GM21576 (cell line): ENCODE results near the gene ASB4.
"Not testable (repeated sequence)": the region's sequence is repeated elsewhere in the genome, so short reads cannot be mapped to it uniquely, and the experiment has no call there.

Experiments used
- ATAC-seq: cut with Tn5 transposase; IDR thresholded peaks from one replicate; pipeline ENCODE4 v1.9.1; 2021; ENCODE audit warnings: mild to moderate bottlenecking, moderate library complexity; ENCODE audit not compliant: unreplicated experiment

The ASB4 gene

DNA sequence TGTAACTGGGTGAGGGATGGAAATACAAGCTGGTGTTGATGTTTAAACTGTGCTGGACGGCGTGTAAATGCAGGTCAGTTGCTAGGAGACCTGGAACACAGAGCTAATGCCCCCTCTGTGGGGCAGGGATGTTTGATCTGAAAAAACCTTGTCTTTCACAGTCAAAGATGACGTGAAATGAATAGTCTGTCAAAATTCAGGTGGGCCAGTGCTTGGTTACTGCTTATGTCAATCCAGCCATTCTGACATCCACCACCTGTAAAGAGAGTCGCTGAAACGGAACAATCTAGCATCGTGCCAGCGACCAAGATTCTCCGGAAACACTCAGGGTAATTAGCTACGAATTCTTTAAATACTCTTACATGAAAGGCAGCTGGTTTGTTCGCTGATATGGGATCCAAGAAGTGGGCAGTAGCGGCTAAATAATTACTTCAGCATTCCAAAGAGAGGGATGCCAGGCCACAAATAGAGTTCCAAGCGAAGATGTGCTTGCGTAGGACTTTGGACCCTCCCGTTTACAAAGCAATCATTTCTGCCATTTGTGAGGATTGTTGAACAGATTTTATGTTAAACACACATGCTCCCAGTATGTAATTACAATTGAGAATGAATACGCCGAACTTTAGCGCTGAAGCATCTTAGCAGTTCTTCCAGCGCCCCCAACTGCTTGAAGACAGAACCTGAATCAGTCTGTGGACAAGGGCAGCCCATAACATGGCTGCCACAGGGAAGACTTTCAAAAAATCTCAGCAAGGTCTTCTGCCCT is 7.3 kb upstream of the ASB4 start:
- ATAC-seq = no peak

DNA sequence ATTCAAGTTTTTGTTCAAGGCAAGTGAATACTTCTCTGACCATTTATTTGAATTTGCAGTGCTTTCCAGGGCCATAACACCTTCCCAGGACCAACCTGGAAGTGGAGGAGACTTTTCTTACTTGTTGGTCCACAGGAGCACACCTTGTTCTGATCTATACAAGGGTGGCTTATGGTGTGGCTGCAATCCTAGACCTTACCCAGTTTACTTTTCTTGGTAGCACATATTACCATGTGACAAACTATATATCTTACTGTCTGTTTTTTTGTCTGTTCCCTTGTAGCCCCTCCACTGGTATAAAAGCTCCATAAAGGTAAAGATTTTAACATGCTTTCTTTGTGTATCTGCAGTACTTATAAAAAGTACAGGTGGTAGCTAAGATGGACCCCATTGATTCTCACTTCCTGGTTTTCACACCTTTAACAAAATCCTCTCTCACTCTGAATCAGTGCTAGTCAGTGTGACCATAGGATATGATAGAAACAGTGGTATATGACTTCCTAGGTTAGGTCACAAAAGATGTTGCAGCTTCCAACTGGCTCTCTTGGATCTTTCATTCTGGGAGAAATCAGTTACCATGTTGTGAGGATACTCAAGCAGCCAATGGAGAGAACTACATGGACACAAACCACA is 5.6 kb upstream of the ASB4 start:
- ATAC-seq = peak; percentile 60

DNA sequence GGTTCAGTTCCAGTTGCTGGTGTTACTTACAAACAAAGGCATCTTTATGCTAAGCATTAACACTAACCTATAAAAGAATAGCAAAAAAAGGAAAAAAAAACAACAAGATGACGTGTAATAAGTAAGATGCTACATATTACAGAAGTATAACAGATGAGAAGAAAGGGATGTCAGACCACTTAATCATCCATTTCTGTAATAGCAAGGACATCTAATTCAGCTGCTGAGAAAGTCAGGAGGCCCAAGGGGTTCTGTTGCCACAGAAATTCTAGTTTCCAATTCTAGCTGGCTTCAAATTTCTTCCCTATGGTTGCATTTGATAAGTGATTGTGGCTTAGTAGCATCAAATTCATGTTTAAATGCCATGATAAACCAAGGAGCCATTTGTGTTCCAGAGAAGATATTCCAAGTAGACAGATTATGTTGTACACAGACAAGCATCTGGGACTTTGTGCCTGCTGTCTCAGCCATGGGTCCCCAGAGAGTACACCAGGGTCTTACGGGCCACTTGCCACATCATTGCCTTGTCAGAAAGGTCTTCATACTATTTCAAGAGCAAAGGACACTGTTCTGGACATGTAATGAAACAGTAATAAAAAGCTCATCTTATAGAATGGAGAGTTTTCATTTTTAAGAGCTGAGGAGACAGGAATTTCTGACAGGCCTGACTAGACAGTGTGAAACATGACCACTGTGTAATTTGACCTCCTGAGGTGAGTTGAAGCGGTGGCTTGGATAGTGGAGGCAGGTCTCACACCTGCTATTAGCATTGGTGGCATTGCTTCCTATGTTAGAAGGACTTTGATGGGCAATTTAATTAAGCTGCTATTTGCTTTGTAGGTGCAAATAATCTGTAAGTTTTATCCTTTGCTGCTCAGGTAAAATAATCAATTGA is 4.2 kb upstream of the ASB4 start:
- no peak for ATAC-seq

DNA sequence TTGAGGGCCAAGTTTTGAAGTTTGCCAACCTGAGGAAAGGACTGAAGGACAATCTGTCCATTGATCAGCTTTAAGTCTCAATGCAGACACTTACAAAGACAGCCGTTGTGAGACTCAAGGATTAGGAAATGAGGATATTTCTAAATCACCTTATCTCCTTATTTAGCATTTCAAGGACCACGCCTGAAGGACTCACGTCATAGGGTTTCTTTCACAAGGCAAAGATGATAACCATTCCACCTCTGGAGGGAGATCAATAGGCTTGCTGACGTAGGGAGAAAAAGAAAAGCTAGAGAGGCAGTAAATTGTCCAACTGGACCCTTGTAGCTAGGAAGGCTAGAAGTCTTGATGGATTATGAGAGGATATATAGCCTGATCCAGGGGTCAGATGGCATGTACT is 3.3 kb upstream of the ASB4 start:
- no peak for ATAC-seq

- no peak for ATAC-seq
Observed at GRCh38 chr7:95490231-95490762, 4.6 kb downstream of the ASB4 start.

DNA sequence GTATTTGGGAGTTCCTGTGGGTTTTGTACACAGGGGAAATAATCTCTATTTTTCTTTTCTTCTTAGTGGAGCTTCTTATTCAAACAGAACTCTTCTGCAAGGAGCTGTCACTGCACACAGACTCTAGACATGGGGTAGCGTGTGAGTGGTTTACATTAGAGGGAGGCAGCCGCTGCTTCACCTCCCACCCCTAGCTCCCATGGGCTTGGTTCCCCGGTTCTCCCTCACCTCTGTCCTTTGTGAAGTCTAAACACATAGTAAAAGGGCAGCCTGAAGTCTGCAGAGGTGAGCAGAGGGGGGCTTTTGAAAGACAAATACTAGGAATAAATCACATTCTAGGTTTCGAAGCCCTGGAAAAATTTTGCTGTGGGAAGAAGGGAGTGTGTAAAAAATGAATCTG is 5.5 kb downstream of the ASB4 start:
- no peak for ATAC-seq

DNA sequence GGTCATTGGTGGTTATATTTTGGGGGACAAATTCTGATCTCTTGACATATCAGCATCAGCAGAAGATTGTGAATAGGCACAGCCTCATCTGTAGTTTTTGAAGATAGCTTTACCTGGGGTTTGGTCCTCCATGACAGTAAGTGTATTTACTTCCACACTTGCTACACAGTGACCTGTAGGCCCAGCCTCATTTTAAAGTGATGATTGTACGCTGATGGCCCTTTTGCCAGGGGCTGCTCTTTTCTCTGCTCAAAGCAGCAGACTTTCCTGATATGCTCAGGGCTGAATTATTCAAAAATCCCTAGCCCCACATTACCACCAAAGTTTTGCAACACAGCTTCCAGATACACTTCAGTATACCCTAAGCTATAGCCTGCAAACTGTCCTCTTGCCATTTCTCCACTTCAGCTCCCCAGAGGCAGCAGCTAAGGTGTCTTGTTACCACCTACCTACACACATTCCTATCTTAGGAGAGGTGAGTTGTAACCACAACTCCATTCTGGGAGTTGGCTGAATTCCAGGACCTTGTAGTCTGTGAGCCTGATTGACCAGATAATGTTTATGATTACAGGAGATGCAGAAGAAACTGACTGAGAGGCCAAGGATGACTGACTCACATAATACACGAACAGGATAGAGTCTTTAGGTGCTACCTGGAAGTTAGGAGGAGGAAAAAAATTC is 6.0 kb downstream of the ASB4 start:
- no peak for ATAC-seq

DNA sequence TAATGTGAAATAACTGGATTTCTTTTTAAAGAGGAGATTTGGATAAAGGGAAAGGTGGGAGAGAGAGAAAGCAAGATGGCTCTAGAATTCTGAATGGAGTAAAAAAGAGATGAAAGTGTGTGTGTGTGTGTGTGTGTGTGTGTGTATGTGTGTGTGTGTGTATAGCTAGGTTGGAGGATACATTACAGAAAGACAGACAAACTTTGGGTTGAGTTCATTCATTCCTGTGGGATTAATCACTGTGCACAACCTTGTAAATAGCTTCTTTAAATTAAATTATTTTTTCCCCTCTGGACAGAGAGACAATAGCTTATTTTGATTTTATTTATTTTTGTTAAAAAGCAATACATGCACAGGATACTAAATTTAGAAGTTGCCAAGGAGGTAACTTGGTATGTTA is 7.5 kb downstream of the ASB4 start:
- ATAC-seq = no peak

GRCh38 chr7:95493844-95494243 is 8.1 kb downstream of the ASB4 start:
- no peak for ATAC-seq

GRCh38 chr7:95501261-95501832 is 15.6 kb downstream of the ASB4 start:
- peak; percentile 93 for ATAC-seq

DNA sequence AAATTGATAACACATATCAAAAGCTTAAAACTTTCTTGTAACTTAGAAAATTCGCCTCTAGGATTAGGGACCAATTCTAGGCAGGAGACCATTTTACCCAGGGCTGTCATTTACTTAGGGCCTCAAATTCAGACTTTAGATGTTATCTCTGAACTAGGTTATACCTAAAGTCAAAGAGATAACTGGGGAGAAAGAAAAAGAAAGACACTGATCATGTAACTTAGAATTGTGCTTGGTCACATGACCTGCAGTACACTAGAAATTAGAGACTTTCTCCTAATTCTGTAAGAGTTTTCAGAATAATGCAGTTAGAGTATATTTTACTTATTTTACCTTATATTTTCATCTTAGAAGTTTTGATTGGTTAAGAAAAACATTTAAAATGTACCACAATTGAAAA is 16.7 kb downstream of the ASB4 start:
- no peak for ATAC-seq

DNA sequence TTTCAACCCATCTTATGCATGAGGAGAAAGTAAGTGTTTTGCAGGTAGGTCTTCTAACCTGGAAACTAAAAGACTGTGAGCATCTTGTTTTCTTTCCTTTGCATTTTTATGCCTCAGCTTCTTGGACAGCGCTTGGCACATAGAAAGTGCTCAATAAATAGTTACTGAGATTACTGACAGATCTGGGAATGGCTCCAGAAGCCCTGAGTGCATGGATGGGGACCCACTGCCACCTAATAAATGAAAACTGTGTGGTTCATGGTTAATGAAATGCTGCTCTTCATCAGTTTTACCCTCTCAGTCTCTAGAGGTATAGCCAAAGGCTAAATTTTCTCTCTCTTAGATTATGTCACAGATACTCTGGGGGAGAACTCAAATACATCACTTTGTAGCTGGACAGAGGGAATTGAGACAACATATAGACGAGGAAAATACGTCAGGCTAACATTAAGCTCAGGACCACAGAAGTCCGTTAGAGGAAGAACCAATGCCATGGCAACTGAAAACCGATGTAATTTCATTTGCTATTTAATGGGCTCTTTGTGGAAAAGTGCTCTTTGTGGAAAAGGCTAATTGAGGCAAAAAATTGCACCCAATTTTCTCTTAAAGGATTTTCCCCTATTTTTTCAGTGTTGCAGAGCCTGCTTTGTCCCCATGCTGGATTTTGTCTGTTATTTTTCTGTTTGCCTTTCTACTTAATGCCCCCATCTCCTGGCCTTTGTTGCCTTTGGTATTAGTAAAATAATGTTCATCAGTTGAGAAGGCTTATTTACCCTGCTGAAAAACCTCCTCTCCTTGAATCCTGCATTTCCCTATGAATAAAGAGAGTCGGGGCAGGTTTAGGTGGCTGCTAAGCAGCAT is 17.8 kb downstream of the ASB4 start:
- ATAC-seq = no peak

GRCh38 chr7:95504132-95504588 is 18.4 kb downstream of the ASB4 start:
- ATAC-seq = not testable (repeated sequence)

DNA sequence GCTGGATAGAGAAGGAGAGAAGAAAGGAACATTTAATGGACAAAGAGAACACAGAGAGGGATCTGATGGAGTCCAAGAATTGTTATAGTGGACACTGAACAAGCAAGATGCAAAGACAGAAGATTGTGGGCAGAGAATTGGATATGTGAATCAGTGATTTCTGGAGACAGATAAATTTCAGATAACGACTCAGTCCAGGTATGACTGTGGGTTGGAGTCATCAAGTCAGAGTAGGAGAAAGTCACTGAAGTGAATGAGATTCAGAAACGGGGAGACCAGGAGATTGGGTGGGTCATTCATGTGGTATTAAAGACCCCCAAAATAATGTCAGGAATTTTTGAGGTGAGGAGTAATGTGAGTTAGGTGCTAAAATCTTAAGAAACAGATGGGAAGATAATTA is 23.0 kb downstream of the ASB4 start:
- no peak for ATAC-seq

- ATAC-seq = no peak
Observed at GRCh38 chr7:95509199-95509598, 23.5 kb downstream of the ASB4 start.

DNA sequence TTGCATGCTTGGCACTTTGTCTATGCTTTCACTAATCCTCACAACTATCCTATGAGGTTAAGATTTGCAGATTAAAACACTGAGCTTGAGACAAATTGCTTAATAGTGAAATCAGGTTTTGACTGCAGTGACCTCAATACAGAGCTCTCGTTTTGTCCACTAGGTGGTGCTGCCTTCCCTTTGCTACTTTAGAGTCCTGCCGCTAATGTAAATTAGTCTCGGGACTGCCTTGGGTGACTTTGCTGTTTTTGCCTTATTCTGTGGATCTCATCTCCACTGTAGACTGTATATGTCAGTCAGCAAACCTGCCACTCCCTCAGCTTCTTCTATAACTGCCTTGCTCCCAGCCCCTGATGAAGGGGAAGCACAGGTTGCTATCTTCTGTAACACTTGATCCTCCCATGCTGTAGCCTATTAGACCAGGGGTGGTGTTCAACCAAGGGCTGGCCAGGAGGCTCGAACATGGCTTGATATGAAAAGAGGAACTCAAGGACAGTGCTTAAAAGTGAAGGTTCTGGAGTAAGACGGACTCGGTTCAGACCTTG is 26.0 kb downstream of the ASB4 start:
- ATAC-seq = peak; percentile 91

DNA sequence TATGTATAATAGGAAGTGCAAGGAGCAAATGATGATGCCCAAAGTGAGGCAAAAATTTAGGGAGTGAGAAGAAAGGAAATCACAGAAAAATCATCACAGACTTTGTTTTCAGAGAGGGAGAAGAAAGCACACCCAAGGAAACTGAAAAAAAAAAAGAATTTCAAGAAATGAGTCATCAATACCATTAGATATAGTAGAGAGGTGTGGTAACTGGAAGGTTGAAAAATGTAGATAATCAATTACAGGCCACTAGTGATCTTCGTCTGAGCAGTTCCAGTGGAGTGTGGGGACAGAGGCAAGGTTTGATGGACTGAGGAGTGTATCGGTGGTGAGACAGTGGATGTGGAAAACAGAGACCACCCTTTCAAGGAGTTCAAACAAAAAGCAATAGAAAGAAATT is 31.7 kb downstream of the ASB4 start:
- ATAC-seq = peak; percentile 73

DNA sequence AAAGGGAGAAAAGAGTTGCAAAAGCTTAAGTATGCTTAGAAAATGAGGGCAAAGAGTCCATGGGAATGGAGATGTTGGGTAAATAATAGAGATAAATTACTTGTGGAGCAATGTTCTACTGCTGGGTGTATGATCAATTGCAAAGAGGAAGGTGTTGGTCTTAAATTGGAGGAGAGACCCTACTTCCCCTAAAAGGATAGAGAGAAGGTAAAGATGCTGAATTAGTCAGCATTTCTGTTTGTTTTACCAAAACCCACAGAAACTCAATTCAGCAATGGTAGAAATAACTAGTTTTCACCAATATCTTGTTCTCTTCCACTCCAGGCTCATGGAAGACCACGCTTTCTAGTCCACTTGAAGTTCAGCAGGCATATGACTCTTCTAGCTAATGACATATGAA is 32.1 kb downstream of the ASB4 start:
- ATAC-seq = no peak

DNA sequence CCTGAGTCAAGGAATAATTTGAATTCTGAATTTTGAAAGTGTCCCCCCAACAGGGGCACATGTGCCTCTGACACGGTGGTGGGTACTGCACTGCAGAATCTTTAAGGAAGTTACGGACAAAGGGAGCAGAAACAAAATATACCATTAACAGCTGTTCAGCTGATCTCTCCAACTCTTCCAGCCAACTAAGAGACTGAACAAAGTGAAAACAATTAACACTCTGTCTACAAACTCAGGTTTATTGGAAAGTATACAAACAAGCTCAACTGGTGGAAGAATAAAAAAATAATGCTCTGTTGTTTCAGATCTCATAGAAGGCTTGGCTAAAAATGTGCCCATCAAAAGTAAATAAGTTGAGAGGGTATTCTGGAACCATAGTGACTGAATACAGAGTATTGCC is 34.4 kb downstream of the ASB4 start:
- no peak for ATAC-seq
